Activated naive CD8-positive, alpha-beta T cell treated with anti-CD3 and anti-CD28 coated beads for 36 hours (primary cell): Measurements from ENCODE around the gene OR8D4. TPM values are rescaled to one million over a fixed set of nuclear protein-coding genes. Genes with fewer than 3 reads are reported as not detected.

ENCODE experiments used
- DNase-seq: peaks from one replicate; pipeline ENCODE4 v3.0.0; 2021
- H3K27ac Mint-ChIP-seq: one replicate; pipeline ENCODE4 v1.8.0; 2022; ENCODE audit warnings: mild to moderate bottlenecking, moderate library complexity, mixed read lengths
- H3K27me3 Mint-ChIP-seq: one replicate; pipeline ENCODE4 v1.8.0; 2022; ENCODE audit warnings: mild to moderate bottlenecking, mixed read lengths
- H3K36me3 Mint-ChIP-seq: one replicate; pipeline ENCODE4 v1.8.0; 2021; ENCODE audit warnings: mild to moderate bottlenecking, mixed read lengths
- H3K4me1 Mint-ChIP-seq: one replicate; pipeline ENCODE4 v1.8.0; 2021; ENCODE audit warnings: mixed read lengths
- H3K4me3 Mint-ChIP-seq: one replicate; pipeline ENCODE4 v1.8.0; 2022; ENCODE audit warnings: mild to moderate bottlenecking, moderate library complexity, mixed read lengths
- H3K9me3 Mint-ChIP-seq: one replicate; pipeline ENCODE4 v1.8.0; 2022; ENCODE audit warnings: mixed read lengths
- total RNA-seq, 2 experiments: library from RNA; stranded (reverse); gene quantifications; one replicate each; pipeline ENCODE4 v1.2.3, GENCODE V29; 2021

OR8D4 gene
- total RNA-seq, 2 experiments from 2014 or later: not detected

DNA sequence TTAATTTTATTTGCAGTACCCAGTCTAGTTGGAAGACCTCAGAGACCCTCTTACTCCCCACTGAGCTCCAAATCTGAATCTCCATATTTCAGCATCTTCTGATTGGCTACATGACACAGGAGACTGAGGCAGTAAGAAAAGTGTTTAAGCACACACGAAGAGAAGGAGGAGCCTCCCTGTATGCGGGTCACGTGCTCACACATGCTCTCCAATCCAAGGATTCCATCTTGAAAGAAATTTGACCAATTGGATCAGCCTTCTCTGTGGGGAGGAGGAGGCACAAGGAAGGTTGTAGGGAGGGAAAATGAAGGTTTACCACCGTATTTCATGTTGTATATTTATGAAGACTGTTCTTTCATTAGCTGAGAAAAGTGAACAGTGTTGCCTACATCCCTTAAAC, 40.4 kb downstream of the OR8D4 start:
- no peaks in the 10 kb centered on the region for H3K9me3 Mint-ChIP-seq
- H3K36me3 Mint-ChIP-seq: no peaks in the 10 kb centered on the region
- no peak overlapping the region for H3K27ac Mint-ChIP-seq
- no peak overlapping the region for H3K4me3 Mint-ChIP-seq
- peaks cover 17% of the 10 kb centered on the region for H3K27me3 Mint-ChIP-seq
- no peaks in the 10 kb centered on the region for H3K4me1 Mint-ChIP-seq
- DNase-seq: no peak

DNA sequence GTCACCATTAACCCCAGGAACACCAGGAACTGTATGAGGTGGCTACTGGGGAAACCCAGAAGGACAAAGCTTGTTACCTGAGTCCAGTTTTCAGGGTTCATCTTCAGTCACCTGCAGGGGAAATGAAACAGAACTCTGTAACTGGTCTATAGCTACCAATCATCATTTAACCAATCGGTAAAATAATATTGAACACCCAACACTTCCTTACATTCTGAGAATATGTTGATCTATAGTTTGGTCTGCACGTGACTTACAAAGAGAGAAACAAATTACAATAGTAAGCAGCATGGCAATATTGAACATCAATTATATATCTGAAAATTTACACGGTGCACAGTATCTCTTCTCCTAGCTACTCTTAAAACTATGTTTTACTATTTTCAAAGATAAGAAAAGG, 41.8 kb downstream of the OR8D4 start, which contains the start of gene OR6T1:
OR6T1 (minus strand) TSS at position 101 of the 400 bp plus-strand sequence; CDS start at position 101, 0 bp downstream.
- no peaks in the 10 kb centered on the region for H3K36me3 Mint-ChIP-seq
- H3K27me3 Mint-ChIP-seq: peaks cover 15% of the 10 kb centered on the region
- H3K9me3 Mint-ChIP-seq: no peaks in the 10 kb centered on the region
- H3K4me3 Mint-ChIP-seq: no peak within 1 kb of the TSS
- no peaks in the 10 kb centered on the region for H3K4me1 Mint-ChIP-seq
- DNase-seq: no peak
- no peak within 1 kb of the TSS for H3K27ac Mint-ChIP-seq

DNA sequence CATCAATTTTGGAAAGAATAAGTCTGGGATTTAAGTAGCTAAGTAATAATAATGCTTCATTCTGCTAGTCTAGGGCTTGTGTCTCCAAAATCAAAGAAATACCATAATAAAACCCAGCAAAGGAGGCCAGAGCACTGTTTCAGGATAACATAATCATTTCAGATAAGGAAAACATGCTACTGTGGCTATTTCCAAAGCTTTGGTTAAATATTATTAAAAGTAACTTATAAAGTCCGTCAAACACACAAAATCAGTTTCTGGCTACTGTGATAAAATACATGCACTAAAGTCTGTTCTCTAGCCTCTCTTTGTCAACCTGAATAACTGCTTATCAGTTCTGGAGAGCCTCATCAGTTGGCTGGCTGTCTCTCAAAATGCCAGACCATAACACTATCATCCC, 43.2 kb downstream of the OR8D4 start:
- H3K9me3 Mint-ChIP-seq: no peaks in the 10 kb centered on the region
- no peaks in the 10 kb centered on the region for H3K36me3 Mint-ChIP-seq
- no peak overlapping the region for H3K27ac Mint-ChIP-seq
- DNase-seq: no peak
- H3K4me3 Mint-ChIP-seq: no peak overlapping the region
- peaks cover 15% of the 10 kb centered on the region for H3K27me3 Mint-ChIP-seq
- no peaks in the 10 kb centered on the region for H3K4me1 Mint-ChIP-seq

DNA sequence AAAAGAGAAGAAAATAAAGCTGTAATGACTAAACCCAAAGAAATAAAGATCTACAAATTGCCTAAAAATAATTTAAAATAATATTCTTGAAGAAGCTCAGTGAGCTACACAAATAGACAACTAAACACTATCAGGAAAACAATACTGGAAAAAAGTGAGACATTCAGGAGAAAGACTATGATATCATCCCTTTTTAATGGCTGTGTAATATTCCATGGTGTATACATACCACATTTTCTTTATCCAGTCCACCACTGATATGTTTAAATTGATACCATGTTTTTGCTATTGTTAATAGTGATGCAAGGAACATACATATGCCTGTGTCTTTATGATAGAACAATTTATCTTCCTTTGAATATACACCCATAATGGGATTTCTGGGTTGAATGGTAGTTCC, 54.8 kb downstream of the OR8D4 start:
- Mint-ChIP-seq H3K27me3 (peaks cover 3% of the 10 kb centered on the region), H3K4me3 (no peak overlapping the region), H3K36me3 (no peaks in the 10 kb centered on the region), H3K4me1 (no peaks in the 10 kb centered on the region), H3K27ac (no peak overlapping the region), H3K9me3 (peaks cover 13% of the 10 kb centered on the region)
- no peak for DNase-seq

Other genes with a start within 250 kb of the OR8D4 start
- gene SCN3B, start 247.5 kb upstream of the OR8D4 start, total RNA-seq: not detected
- 10 to 100 TPM; 14.4 to 18.6 TPM for gene ZNF202, start 160.5 kb upstream of the OR8D4 start, total RNA-seq
- not detected for gene OR6X1, start 147.6 kb upstream of the OR8D4 start, total RNA-seq
- not detected for gene OR6M1, start 95.8 kb upstream of the OR8D4 start, total RNA-seq
- not detected for gene TMEM225, start 16.5 kb upstream of the OR8D4 start, total RNA-seq
- not detected for gene OR4D5, start 37.5 kb downstream of the OR8D4 start, total RNA-seq
- gene OR6T1, start 41.7 kb downstream of the OR8D4 start, total RNA-seq: not detected
- not detected for gene OR10S1, start 75.6 kb downstream of the OR8D4 start, total RNA-seq
- gene OR10G6, start 93.0 kb downstream of the OR8D4 start, total RNA-seq: not detected
- gene OR10G4, start 110.8 kb downstream of the OR8D4 start, total RNA-seq: not detected
- not detected for gene OR10G9, start 120.8 kb downstream of the OR8D4 start, total RNA-seq
- not detected for gene OR10G8, start 124.6 kb downstream of the OR8D4 start, total RNA-seq
- gene OR10G7, start 139.2 kb downstream of the OR8D4 start, total RNA-seq: not detected
- gene VWA5A, start 213.3 kb downstream of the OR8D4 start, total RNA-seq: 1 to 10 TPM; 4.3 to 5.2 TPM